Endothelial cell of umbilical vein (primary cell): ENCODE data around the gene QRICH2. TPM values are rescaled to one million over a fixed set of nuclear protein-coding genes. Genes with fewer than 3 reads are reported as not detected.

Experiments used
- BruUV-seq: library from RNA; stranded (reverse); fragments of 400-500 nt; replicated peaks from 2 replicates; lab custom pipeline; 2021; lab: Mats Ljungman, UMichigan
- CTCF ChIA-PET: fragments of 300-600, 350-600 bp; sonication (Branson Sonifier 250); formaldehyde crosslinking; loops from one replicate; lab custom pipeline; 2021; ENCODE audit warnings: antibody characterized with exemption, inconsistent platforms; lab: Charles Lee
- POLR2A ChIA-PET: fragments of 300-600, 350-600 bp; sonication (Branson Sonifier 250); formaldehyde crosslinking; loops from one replicate; lab custom pipeline; 2021; ENCODE audit warnings: antibody characterized with exemption, inconsistent platforms; lab: Charles Lee
- DNase-seq: peaks from one replicate; pipeline ENCODE4 v3.0.0-alpha.2; 2011; ENCODE audit warnings: low read depth, low spot score
- FAIRE-seq: peaks from 2 replicates; lab custom pipeline; 2011; peaks lifted over from hg19 to GRCh38; lab: Jason Lieb, UNC
- H2AFZ ChIP-seq: 2 replicates; pipeline ENCODE4 v1.6.0; 2012; ENCODE audit warnings: low read depth, low read length, control low read depth, inconsistent platforms
- H3K27ac ChIP-seq: 2 replicates; pipeline ENCODE4 v1.5.1; 2011; ENCODE audit warnings: low read depth, mild to moderate bottlenecking, control low read depth, low read length, moderate library complexity; ENCODE audit not compliant: insufficient read depth
- H3K27me3 ChIP-seq, 2 experiments: 2 replicates each; pipeline versions ENCODE4 v1.6.0 to v1.6.1; 2011; ENCODE audit warnings: low read length in 2 of 2, mixed read lengths in 1 of 2; ENCODE audit not compliant: control insufficient read depth in 2 of 2, insufficient read depth in 2 of 2
- H3K36me3 ChIP-seq, 2 experiments: 2 replicates in 1 of 2; 3 replicates in 1 of 2; pipeline ENCODE4 v1.5.1; 2011; ENCODE audit warnings: low read length in 2 of 2, mild to moderate bottlenecking in 1 of 2, moderate library complexity in 1 of 2; ENCODE audit not compliant: control insufficient read depth in 2 of 2, insufficient read depth in 2 of 2; ENCODE audit errors: extremely low read depth in 1 of 2
- H3K4me1 ChIP-seq: 3 replicates; pipeline ENCODE4 v1.5.1; 2011; ENCODE audit warnings: mild to moderate bottlenecking, low read length; ENCODE audit not compliant: control insufficient read depth, insufficient read depth; ENCODE audit errors: extremely low read depth
- H3K4me2 ChIP-seq: 2 replicates; pipeline ENCODE4 v1.6.1; 2011; ENCODE audit warnings: low read length, control low read depth, mixed read lengths; ENCODE audit not compliant: insufficient read depth
- H3K4me3 ChIP-seq, 3 experiments: fragments of 200-600 bp in 1 of 3; sonication (generic), shearing (Covaris generic) in 1 of 3; replicated peaks in 1 of 3; 2 replicates each; pipeline ENCODE4 v1.5.1; 2011 to 2016; ENCODE audit warnings: control low read depth in 3 of 3, low read length in 3 of 3, mild to moderate bottlenecking in 2 of 3, inconsistent platforms in 1 of 3, low read depth in 1 of 3, moderate library complexity in 1 of 3; ENCODE audit not compliant: insufficient read depth in 1 of 3
- H3K79me2 ChIP-seq: 2 replicates; pipeline ENCODE4 v1.6.0; 2012; ENCODE audit warnings: low read length, inconsistent platforms; ENCODE audit not compliant: control insufficient read depth, insufficient read depth
- H3K9ac ChIP-seq: replicated peaks from 2 replicates; pipeline ENCODE3; 2011; ENCODE audit warnings: low read length, control low read depth; ENCODE audit not compliant: insufficient read depth; ENCODE audit errors: extremely low read depth
- H3K9me1 ChIP-seq: replicated peaks from 3 replicates; pipeline ENCODE4 v1.6.0; 2011; ENCODE audit warnings: mild to moderate bottlenecking, low read length; ENCODE audit not compliant: control insufficient read depth, insufficient read depth; ENCODE audit errors: extremely low read depth
- H3K9me3 ChIP-seq: replicated peaks from 2 replicates; pipeline ENCODE4 v1.5.1; 2012; ENCODE audit warnings: low read length, inconsistent platforms; ENCODE audit not compliant: control insufficient read depth, insufficient read depth
- H4K20me1 ChIP-seq: replicated peaks from 2 replicates; pipeline ENCODE3; 2011; ENCODE audit warnings: mild to moderate bottlenecking, low read length; ENCODE audit not compliant: control insufficient read depth, insufficient read depth; ENCODE audit errors: extremely low read depth
- EZH2 ChIP-seq: IDR thresholded peaks from 2 replicates; pipeline ENCODE4 v1.6.1; 2012; ENCODE audit warnings: borderline replicate concordance, low read depth, mild to moderate bottlenecking, moderate library complexity, low read length, inconsistent platforms; ENCODE audit not compliant: severe bottlenecking
- FOS ChIP-seq: IDR thresholded peaks from 2 replicates; pipeline ENCODE4 v1.6.1; 2011; ENCODE audit warnings: mild to moderate bottlenecking, low read length, moderate library complexity, borderline replicate concordance; ENCODE audit not compliant: insufficient read depth
- GATA2 ChIP-seq: IDR thresholded peaks from 2 replicates; pipeline ENCODE4 v1.7.0; 2011; ENCODE audit warnings: low read depth, mild to moderate bottlenecking, moderate library complexity, mixed read lengths, low read length; ENCODE audit not compliant: insufficient read length, insufficient read depth
- JUN ChIP-seq: IDR thresholded peaks from 2 replicates; pipeline ENCODE4 v1.6.1; 2011; ENCODE audit warnings: borderline replicate concordance, low read depth; ENCODE audit not compliant: insufficient read length, insufficient read depth
- MYC ChIP-seq: IDR thresholded peaks from one replicate; pipeline ENCODE4 v1.6.1; 2011; ENCODE audit warnings: mild to moderate bottlenecking, low read depth, low read length
- dilution Hi-C: fragments of 300-500 bp; cut with MboI; formaldehyde crosslinking; loops from one replicate; pipeline ENCODE4 v1.15.0; 2019; ENCODE audit warnings: low sequenced_read_pairs; ENCODE audit not compliant: extremely low pct_ligation_motif_present
- intact Hi-C: fragments of 100-400 bp; cut with micrococcal nuclease; formaldehyde crosslinking; loops from one replicate; pipeline ENCODE4 v1.10.0; 2022
- polyA plus RNA-seq, 4 experiments: library from polyadenylated mRNA; depleted of rRNA in 3 of 4; stranded (reverse) in 3 of 4; unstranded in 1 of 4; fragments of >200 nt; gene quantifications; 2 replicates each; pipeline versions ENCODE4 v1.2.1 to v1.2.3, GENCODE V29; 2011 to 2012; ENCODE audit warnings: missing spikeins in 1 of 4
- total RNA-seq: library from RNA; stranded (reverse); gene quantifications from 2 replicates; pipeline ENCODE4 v1.2.3, GENCODE V29; 2021
- TF ChIP-seq, protein P1 (sequence below): IDR thresholded peaks from 2 replicates; pipeline ENCODE4 v1.6.1; 2011; ENCODE audit not compliant: insufficient read depth, insufficient read length
- TF ChIP-seq, protein P2 (sequence below), 2 donors: IDR thresholded peaks; 1 replicate in 1 of 2; 2 replicates in 1 of 2; pipeline ENCODE4 v1.5.1; 2011; ENCODE audit warnings: low read length in 2 of 2, mild to moderate bottlenecking in 2 of 2, moderate library complexity in 2 of 2, control low read depth in 1 of 2, inconsistent platforms in 1 of 2, low read depth in 1 of 2; ENCODE audit not compliant: insufficient read depth in 1 of 2; ENCODE audit errors: extremely low read depth in 1 of 2

QRICH2 gene
- total and polyA plus RNA-seq, 2 donors (not counting 3 experiments of a cell fraction or from before 2014, with no cell fraction given): 6.7 to 9.6 TPM

DNA sequence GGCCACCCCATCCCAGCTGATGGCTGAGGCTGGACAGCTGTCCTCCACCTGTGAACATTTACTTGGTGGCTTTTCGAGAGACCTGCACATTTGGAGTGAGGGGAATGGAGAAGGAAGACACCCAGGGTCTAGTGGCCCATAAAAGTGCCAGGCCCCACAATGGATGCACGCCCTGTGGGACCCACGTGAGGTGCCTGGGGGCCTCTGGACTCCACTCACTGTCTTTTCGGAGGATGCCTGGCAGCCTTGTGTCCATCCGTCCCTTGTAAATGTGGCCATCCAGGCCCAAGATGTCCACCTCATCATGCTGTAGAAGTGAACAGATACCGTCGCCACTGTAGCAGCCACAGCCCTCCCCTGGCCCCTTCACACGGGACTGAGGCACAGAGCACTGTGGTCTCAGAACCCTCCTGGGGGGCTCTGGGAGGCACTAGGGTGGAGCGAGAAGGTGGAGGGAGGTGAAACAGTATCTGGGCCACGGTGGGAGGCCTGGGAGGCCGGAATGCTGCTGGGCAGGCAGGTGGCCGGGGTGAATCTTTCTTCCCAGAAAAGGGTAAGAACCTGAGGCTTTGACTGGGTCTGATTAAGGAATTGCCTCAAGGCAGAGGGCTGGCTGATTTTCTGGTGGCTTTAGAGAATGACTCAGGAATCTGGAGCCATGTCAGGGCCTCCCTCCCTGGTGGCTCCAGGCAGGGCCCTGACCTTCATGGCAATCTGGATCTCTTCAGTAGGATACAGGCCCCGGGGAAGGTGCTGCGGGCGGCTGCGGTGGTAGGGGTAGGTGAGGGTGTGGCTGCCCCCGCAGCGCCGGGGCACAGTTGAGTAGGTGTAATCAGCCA lies 31.4 kb downstream of the QRICH2 start:
- no peaks in the 10 kb centered on the region for H3K4me1 ChIP-seq
- no peaks in the 10 kb centered on the region for H3K27me3 ChIP-seq
- no peaks in the 10 kb centered on the region for H3K9me3 ChIP-seq
- H3K4me2 ChIP-seq: no peak overlapping the region
- no peaks in the 10 kb centered on the region for H3K79me2 ChIP-seq
- intact Hi-C loops (loop anchor here (5.0 to 10.0 kb wide), 2 partner anchors 244 to 262 kb away; no protein-coding TSS in a partner anchor), dilution Hi-C loops (no loop called here)
- no peak overlapping the region for H2AFZ ChIP-seq
- no TSS peak for BruUV-seq
- DNase-seq: no peak
- no peak overlapping the region for H3K4me3 ChIP-seq
- FAIRE-seq: no peak
- ChIA-PET CTCF (interaction anchor here (14.1 kb wide), 1 partner anchor 155 kb away, joined by 320 read pairs; no protein-coding TSS in a partner anchor), POLR2A (no interaction called here)
- H3K9ac ChIP-seq: no peak overlapping the region
- no peaks in the 10 kb centered on the region for H3K9me1 ChIP-seq
- TF ChIP-seq, protein P1, sequence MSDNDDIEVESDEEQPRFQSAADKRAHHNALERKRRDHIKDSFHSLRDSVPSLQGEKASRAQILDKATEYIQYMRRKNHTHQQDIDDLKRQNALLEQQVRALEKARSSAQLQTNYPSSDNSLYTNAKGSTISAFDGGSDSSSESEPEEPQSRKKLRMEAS: no peak
- TF ChIP-seq EZH2: no peak
- TF ChIP-seq GATA2: no peak
- TF ChIP-seq, protein P2, sequence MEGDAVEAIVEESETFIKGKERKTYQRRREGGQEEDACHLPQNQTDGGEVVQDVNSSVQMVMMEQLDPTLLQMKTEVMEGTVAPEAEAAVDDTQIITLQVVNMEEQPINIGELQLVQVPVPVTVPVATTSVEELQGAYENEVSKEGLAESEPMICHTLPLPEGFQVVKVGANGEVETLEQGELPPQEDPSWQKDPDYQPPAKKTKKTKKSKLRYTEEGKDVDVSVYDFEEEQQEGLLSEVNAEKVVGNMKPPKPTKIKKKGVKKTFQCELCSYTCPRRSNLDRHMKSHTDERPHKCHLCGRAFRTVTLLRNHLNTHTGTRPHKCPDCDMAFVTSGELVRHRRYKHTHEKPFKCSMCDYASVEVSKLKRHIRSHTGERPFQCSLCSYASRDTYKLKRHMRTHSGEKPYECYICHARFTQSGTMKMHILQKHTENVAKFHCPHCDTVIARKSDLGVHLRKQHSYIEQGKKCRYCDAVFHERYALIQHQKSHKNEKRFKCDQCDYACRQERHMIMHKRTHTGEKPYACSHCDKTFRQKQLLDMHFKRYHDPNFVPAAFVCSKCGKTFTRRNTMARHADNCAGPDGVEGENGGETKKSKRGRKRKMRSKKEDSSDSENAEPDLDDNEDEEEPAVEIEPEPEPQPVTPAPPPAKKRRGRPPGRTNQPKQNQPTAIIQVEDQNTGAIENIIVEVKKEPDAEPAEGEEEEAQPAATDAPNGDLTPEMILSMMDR (IDR thresholded peaks at IDR 0.05; ENCODE audit: extremely low read depth in 1 of 2, insufficient read depth in 1 of 2, low read depth in 1 of 2, low read length in 2 of 2): no peak
- TF ChIP-seq FOS: no peak
- TF ChIP-seq MYC: no peak
- no peak for TF ChIP-seq JUN
- H3K27ac ChIP-seq: no peak overlapping the region
- H4K20me1 ChIP-seq: no peaks in the 10 kb centered on the region
- H3K36me3 ChIP-seq: peaks cover 0 to 2% of the 10 kb centered on the region in 2 experiments
